Activated B cell treated with CpG ODN at 0.5 μM for 24 hours (primary cell): Measurements from ENCODE around the gene FUT1. TPM values are rescaled to one million over a fixed set of nuclear protein-coding genes. Genes with fewer than 3 reads are reported as not detected.
A peak's percentile ranks its signal among the peaks of the same experiment; 100 is the strongest.

ENCODE experiments used
- ATAC-seq: fragments of 200-7000 bp; cut with Tn5 transposase; one replicate; pipeline ENCODE4 v1.10.0; 2021; ENCODE audit warnings: low read depth, mild to moderate bottlenecking, moderate library complexity
- CTCF ChIA-PET: fragments of 350-600 bp; sonication (Branson Sonifier 250); formaldehyde crosslinking; loops from one replicate; lab custom pipeline; 2021; ENCODE audit warnings: antibody characterized with exemption; lab: Charles Lee
- POLR2A ChIA-PET: fragments of 350-600 bp; sonication (Branson Sonifier 250); formaldehyde crosslinking; loops from one replicate; lab custom pipeline; 2021; ENCODE audit warnings: antibody characterized with exemption; lab: Charles Lee
- DNase-seq: peaks from one replicate; pipeline ENCODE4 v3.0.0; 2022
- H3K27ac Mint-ChIP-seq: one replicate; pipeline ENCODE4 v1.8.0; 2020; ENCODE audit warnings: mixed read lengths
- H3K27me3 Mint-ChIP-seq: one replicate; pipeline ENCODE4 v1.8.0; 2021; ENCODE audit warnings: mixed read lengths
- H3K36me3 Mint-ChIP-seq: one replicate; pipeline ENCODE4 v1.8.0; 2021; ENCODE audit warnings: low read depth, mixed read lengths
- H3K4me1 Mint-ChIP-seq: one replicate; pipeline ENCODE4 v1.8.0; 2021; ENCODE audit warnings: mixed read lengths
- H3K4me3 Mint-ChIP-seq: one replicate; pipeline ENCODE4 v1.8.0; 2020; ENCODE audit warnings: mild to moderate bottlenecking, mixed read lengths
- H3K9me3 Mint-ChIP-seq: one replicate; pipeline ENCODE4 v1.8.0; 2020; ENCODE audit warnings: mixed read lengths
- intact Hi-C: fragments of 100-400 bp; cut with micrococcal nuclease; formaldehyde crosslinking; loops from one replicate; pipeline ENCODE4 v1.15.1; 2024
- total RNA-seq: library from RNA; stranded (reverse); gene quantifications from 2 replicates; pipeline ENCODE4 v1.2.3, GENCODE V29; 2022
- TF ChIP-seq, protein P1 (sequence below): fragments of 200-600 bp; IDR thresholded peaks from one replicate; pipeline ENCODE4 v1.8.0; 2022; ENCODE audit warnings: antibody characterized with exemption, mild to moderate bottlenecking

FUT1 gene
- total RNA-seq, 1 donor from 2014 or later = not detected

- H3K27ac Mint-ChIP-seq = no peak overlapping the region
- DNase-seq (no peak), ATAC-seq (no peak)
- TF ChIP-seq, protein P1, sequence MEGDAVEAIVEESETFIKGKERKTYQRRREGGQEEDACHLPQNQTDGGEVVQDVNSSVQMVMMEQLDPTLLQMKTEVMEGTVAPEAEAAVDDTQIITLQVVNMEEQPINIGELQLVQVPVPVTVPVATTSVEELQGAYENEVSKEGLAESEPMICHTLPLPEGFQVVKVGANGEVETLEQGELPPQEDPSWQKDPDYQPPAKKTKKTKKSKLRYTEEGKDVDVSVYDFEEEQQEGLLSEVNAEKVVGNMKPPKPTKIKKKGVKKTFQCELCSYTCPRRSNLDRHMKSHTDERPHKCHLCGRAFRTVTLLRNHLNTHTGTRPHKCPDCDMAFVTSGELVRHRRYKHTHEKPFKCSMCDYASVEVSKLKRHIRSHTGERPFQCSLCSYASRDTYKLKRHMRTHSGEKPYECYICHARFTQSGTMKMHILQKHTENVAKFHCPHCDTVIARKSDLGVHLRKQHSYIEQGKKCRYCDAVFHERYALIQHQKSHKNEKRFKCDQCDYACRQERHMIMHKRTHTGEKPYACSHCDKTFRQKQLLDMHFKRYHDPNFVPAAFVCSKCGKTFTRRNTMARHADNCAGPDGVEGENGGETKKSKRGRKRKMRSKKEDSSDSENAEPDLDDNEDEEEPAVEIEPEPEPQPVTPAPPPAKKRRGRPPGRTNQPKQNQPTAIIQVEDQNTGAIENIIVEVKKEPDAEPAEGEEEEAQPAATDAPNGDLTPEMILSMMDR = no peak
- H3K4me1 Mint-ChIP-seq = peaks cover 10% of the 10 kb centered on the region
- CTCF ChIA-PET = interaction anchor here (1.4 to 10.4 kb wide), 5 partner anchors 9 to 197 kb away, joined by 3 to 272 read pairs (median 6); partner anchors contain the start of genes CA11, GYS1, HSD17B14 and RUVBL2
- H3K27me3 Mint-ChIP-seq = no peaks in the 10 kb centered on the region
- intact Hi-C loops = no loop called here
- no peak overlapping the region for H3K4me3 Mint-ChIP-seq
- POLR2A ChIA-PET = interaction anchor here (0.6 to 2.5 kb wide), 7 partner anchors 15 to 1012 kb away, joined by 3 to 23 read pairs (median 9); partner anchors contain the start of genes BCAT2, HSD17B14 and PPP1R15A
- no peaks in the 10 kb centered on the region for H3K9me3 Mint-ChIP-seq
- no peaks in the 10 kb centered on the region for H3K36me3 Mint-ChIP-seq
These were observed 44.0 kb upstream of the FUT1 start for GRCh38 chr19:48796298-48797083.

DNA sequence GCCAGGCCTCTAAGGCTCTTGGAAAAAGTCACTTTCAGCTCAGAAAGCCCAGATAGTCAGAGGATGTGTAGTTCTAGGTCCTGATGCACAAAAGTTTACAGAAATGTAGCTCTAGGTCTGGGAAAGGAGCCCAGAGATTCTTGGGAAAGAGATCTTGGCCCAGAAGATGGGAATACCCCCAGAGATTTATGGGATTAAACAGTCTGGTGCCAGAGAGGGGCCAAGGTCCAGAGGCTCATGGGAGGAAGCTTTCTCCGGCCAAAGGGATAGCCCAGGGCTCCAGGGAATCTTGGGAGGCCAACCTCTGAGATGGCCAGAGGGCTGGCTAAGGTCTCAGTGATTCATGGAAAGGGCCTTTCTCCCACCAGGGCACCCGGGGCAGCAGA lies 43.2 kb upstream of the FUT1 start:
- no peaks in the 10 kb centered on the region for H3K36me3 Mint-ChIP-seq
- H3K9me3 Mint-ChIP-seq = no peaks in the 10 kb centered on the region
- DNase-seq = no peak
- ChIA-PET CTCF (interaction anchor here (0.7 to 10.4 kb wide), 21 partner anchors 12 to 198 kb away, joined by 3 to 272 read pairs (median 4); partner anchors contain the start of genes BCAT2, CA11, FTL and GYS1), POLR2A (interaction anchor here (0.5 to 2.5 kb wide), 19 partner anchors 9 to 1093 kb away, joined by 3 to 23 read pairs (median 6); partner anchors contain the start of genes BCAT2, CA11, GYS1 and HSD17B14)
- peak overlapping the region; percentile 88 for H3K27ac Mint-ChIP-seq
- intact Hi-C loops = loop anchor here (1.0 kb wide), 5 partner anchors 16 to 176 kb away; partner anchors contain the start of genes BCAT2 and FTL
- peaks cover 10% of the 10 kb centered on the region for H3K4me1 Mint-ChIP-seq
- ATAC-seq = no peak
- no peaks in the 10 kb centered on the region for H3K27me3 Mint-ChIP-seq
- H3K4me3 Mint-ChIP-seq = peak overlapping the region; percentile 94
- TF ChIP-seq, protein P1 = no peak

DNA sequence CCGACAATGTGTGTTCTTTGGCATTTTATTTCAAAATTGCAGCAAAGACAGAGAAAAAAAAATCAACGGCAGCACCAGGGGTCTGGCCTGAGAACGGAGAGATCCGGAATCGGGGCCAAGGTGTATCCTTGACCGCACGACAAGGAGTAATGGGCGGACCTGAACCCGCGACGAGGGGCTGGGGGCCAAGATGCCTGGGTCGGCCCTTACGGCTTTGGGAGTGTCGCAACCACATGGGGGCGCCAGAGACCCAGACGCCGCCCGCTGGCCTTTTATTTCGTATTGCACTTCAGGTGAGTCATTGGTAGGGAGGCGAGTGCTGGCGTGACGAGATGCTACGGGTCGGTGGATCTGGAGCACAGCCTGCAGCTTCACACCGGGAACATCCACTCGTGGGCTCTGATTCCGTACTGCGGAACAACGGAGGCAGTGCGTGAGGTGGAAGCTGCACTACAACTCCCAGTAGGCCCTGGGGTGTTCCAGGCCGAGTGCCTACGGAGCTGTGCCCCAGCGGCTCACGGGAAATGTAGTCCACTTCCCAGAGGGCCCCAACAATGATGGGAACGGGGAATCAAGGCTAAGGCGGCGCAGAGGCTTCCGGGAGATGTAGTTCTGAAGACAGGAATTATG lies 42.7 kb upstream of the FUT1 start:
- Mint-ChIP-seq H3K4me1 (peaks cover 10% of the 10 kb centered on the region), H3K27ac (peak overlapping the region; percentile 88), H3K27me3 (no peaks in the 10 kb centered on the region), H3K36me3 (no peaks in the 10 kb centered on the region), H3K9me3 (no peaks in the 10 kb centered on the region), H3K4me3 (peak overlapping the region; percentile 94)
- ChIA-PET POLR2A (interaction anchor here (0.5 to 2.5 kb wide), 19 partner anchors 10 to 1093 kb away, joined by 3 to 23 read pairs (median 6); partner anchors contain the start of genes BCAT2, CA11, GYS1 and HSD17B14), CTCF (interaction anchor here (0.7 to 10.4 kb wide), 22 partner anchors 12 to 198 kb away, joined by 3 to 272 read pairs (median 4); partner anchors contain the start of genes BCAT2, CA11, FTL and GYS1)
- DNase-seq (peak; percentile 79), ATAC-seq (peak; percentile 98)
- TF ChIP-seq, protein P1 = peak; percentile 86
- intact Hi-C loops = loop anchor here (1.0 kb wide), 5 partner anchors 16 to 176 kb away; partner anchors contain the start of genes BCAT2 and FTL

DNA sequence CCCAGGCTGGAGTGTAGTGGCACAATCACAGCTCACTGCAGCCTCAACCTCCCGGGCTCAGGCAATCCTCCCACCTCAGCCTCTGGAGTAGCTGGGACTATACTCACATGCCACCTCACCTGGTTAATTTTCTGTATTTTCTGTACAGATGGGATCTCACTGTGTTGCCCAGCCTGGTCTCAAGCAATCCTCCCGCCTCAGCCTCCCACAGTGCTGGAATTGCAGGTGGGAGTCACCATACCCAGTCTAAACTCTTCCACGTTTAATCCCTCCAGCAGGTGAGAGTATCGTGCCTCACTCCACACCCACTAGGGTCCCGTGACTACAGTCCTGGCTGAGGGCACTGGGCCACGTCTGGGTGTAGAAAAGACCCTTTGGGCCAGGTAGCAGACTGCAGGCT lies 41.9 kb upstream of the FUT1 start:
- Mint-ChIP-seq H3K27ac (no peak overlapping the region), H3K9me3 (no peaks in the 10 kb centered on the region), H3K4me1 (peaks cover 10% of the 10 kb centered on the region), H3K4me3 (peak overlapping the region; percentile 38), H3K27me3 (no peaks in the 10 kb centered on the region), H3K36me3 (no peaks in the 10 kb centered on the region)
- TF ChIP-seq, protein P1 = no peak
- DNase-seq (no peak), ATAC-seq (no peak)
- POLR2A ChIA-PET = interaction anchor here (2.5 kb wide), 1 partner anchor 42 kb away, joined by 20 read pairs; the partner anchor contains the start of gene HSD17B14
- CTCF ChIA-PET = interaction anchor here (1.0 to 10.4 kb wide), 4 partner anchors 13 to 176 kb away, joined by 3 to 272 read pairs (median 18); partner anchors contain the start of genes BCAT2 and HSD17B14
- intact Hi-C loops = no loop called here
